ENCODE measurements around the gene LTB.

LTB gene

GRCh38 chr6:31582230-31582643 is at the start of gene LTB:
TSS of gene LTB (minus strand) at chr6:31582424. CDS start at chr6:31582417, 7 bp downstream.
- no peak for DNase-seq

- DNase-seq, result no peak
These were observed 49.6 kb upstream of the LTB start for GRCh38 chr6:31631681-31632278.

GRCh38 chr6:31631209-31631608 is 49.0 kb upstream of the LTB start:
- DNase-seq, result no peak

- DNase-seq, result no peak
These were observed 48.1 kb upstream of the LTB start for GRCh38 chr6:31630177-31630934.

GRCh38 chr6:31629014-31629413 is 46.8 kb upstream of the LTB start:
- no peak for DNase-seq

GRCh38 chr6:31627690-31628287 is 45.6 kb upstream of the LTB start:
- DNase-seq, result no peak

GRCh38 chr6:31626952-31627351 is 44.7 kb upstream of the LTB start:
- DNase-seq, result no peak

- DNase-seq, result no peak
These were observed 41.8 kb upstream of the LTB start for GRCh38 chr6:31624070-31624469.

- no peak for DNase-seq
These were observed 40.5 kb upstream of the LTB start for GRCh38 chr6:31622684-31623091.

GRCh38 chr6:31621991-31622390 is 39.8 kb upstream of the LTB start:
- DNase-seq, result no peak

- peak in 1 of 3 experiments; percentile 56 for DNase-seq
These were observed 39.2 kb upstream of the LTB start for GRCh38 chr6:31621320-31621939.

- DNase-seq, result peak; percentile 91 to 100 (median 99)
These were observed 38.5 kb upstream of the LTB start, which contains the start of gene PRRC2A for GRCh38 chr6:31620586-31621319. TSS of gene PRRC2A (plus strand) at chr6:31620715. CDS start at chr6:31622790, 2,075 bp downstream.

GRCh38 chr6:31619805-31620585 is 37.8 kb upstream of the LTB start:
- DNase-seq, result peak; percentile 99 to 100 (median 99)

GRCh38 chr6:31617010-31617409 is 34.8 kb upstream of the LTB start:
- DNase-seq, result no peak

- DNase-seq, result no peak
These were observed 33.5 kb upstream of the LTB start for GRCh38 chr6:31615748-31616147.

GRCh38 chr6:31614684-31615578 is 32.7 kb upstream of the LTB start, which contains the start of gene AIF1:
TSS of gene AIF1 (plus strand) at chr6:31615234. CDS start at chr6:31615330, 96 bp downstream.
- DNase-seq, result no peak

GRCh38 chr6:31614075-31614619 is 31.9 kb upstream of the LTB start:
- DNase-seq, result no peak

GRCh38 chr6:31610968-31611367 is 28.7 kb upstream of the LTB start:
- DNase-seq, result no peak

- DNase-seq, result peak in 2 of 3 experiments; percentile 54 to 78
These were observed 27.5 kb upstream of the LTB start for GRCh38 chr6:31609519-31610406.
